ENCODE measurements around the gene CASP7. TPM values are rescaled to one million over a fixed set of nuclear protein-coding genes. Genes with fewer than 3 reads are reported as not detected.

Gene CASP7
- total and polyA plus RNA-seq, 7 donors, result 4.5 to 24.7 (median 11.9) TPM

- ATAC-seq (no peak), DNase-seq (no peak)
- H3K36me3 ChIP-seq (ENCODE audit: insufficient read depth in 1 of 2, low read depth in 1 of 2), result peaks cover 0 to 64% of the 10 kb centered on the region in 2 donors
- intact Hi-C loops (cut with DNase I), result no loop called here
- no peaks in the 10 kb centered on the region for H3K4me1 ChIP-seq
- TF ChIP-seq CTCF (IDR thresholded peaks at IDR 0.05), result no peak
- no peaks in the 10 kb centered on the region for H3K27me3 ChIP-seq (ENCODE audit: insufficient read depth in 3 of 3, low read length in 2 of 3)
- no peak overlapping the region for H3K27ac ChIP-seq
- no peaks in the 10 kb centered on the region for H3K9me3 ChIP-seq
- 83 to 91% (median 90%) methylated on average over 8 of the region's 8 CpGs for WGBS, 3 donors
- H3K4me3 ChIP-seq, result no peak overlapping the region
These were observed 40.7 kb downstream of the CASP7 start for GRCh38 chr10:113720386-113720785.

GRCh38 chr10:113732160-113732881 lies 52.6 kb downstream of the CASP7 start:
- TF ChIP-seq CTCF (IDR thresholded peaks at IDR 0.05), result no peak
- Histone ChIP-seq H3K27me3 (ENCODE audit: insufficient read depth in 3 of 3, low read length in 2 of 3) (peaks cover 0 to 2% (median 0%) of the 10 kb centered on the region in 3 donors), H3K4me1 (no peaks in the 10 kb centered on the region), H3K36me3 (ENCODE audit: insufficient read depth in 1 of 2, low read depth in 1 of 2) (peaks cover 15 to 39% of the 10 kb centered on the region in 2 donors), H3K27ac (no peak overlapping the region), H3K9me3 (no peaks in the 10 kb centered on the region), H3K4me3 (no peak overlapping the region)
- WGBS, 3 donors, result 83% methylated on average over 9 of the region's 9 CpGs
- no peak for ATAC-seq
- intact Hi-C loops (cut with DNase I), result no loop called here
- DNase-seq, result no peak

GRCh38 chr10:113732966-113733365 lies 53.3 kb downstream of the CASP7 start:
- Histone ChIP-seq H3K36me3 (ENCODE audit: insufficient read depth in 1 of 2, low read depth in 1 of 2) (peaks cover 13 to 34% of the 10 kb centered on the region in 2 donors), H3K27me3 (ENCODE audit: insufficient read depth in 3 of 3, low read length in 2 of 3) (peaks cover 0 to 2% (median 0%) of the 10 kb centered on the region in 3 donors), H3K4me1 (no peaks in the 10 kb centered on the region), H3K4me3 (no peak overlapping the region), H3K9me3 (no peaks in the 10 kb centered on the region), H3K27ac (no peak overlapping the region)
- ATAC-seq (no peak), DNase-seq (no peak)
- intact Hi-C loops (cut with DNase I), result no loop called here
- no peak for TF ChIP-seq CTCF (IDR thresholded peaks at IDR 0.05)
- 73 to 78% (median 75%) methylated on average over 4 of the region's 4 CpGs for WGBS, 3 donors

- H3K27me3 ChIP-seq (ENCODE audit: insufficient read depth in 3 of 3, low read length in 2 of 3), result peaks cover 0 to 2% (median 0%) of the 10 kb centered on the region in 3 donors
- DNase-seq (no peak), ATAC-seq (no peak)
- 81 to 97% (median 93%) methylated on average over 4 of the region's 4 CpGs for WGBS, 3 donors
- peaks cover 9 to 28% of the 10 kb centered on the region in 2 donors for H3K36me3 ChIP-seq (ENCODE audit: insufficient read depth in 1 of 2, low read depth in 1 of 2)
- H3K9me3 ChIP-seq, result no peaks in the 10 kb centered on the region
- TF ChIP-seq CTCF (IDR thresholded peaks at IDR 0.05), result no peak
- H3K4me1 ChIP-seq, result no peaks in the 10 kb centered on the region
- no peak overlapping the region for H3K4me3 ChIP-seq
- no peak overlapping the region for H3K27ac ChIP-seq
- intact Hi-C loops (cut with DNase I), result no loop called here
These were observed 53.9 kb downstream of the CASP7 start for GRCh38 chr10:113733635-113734034.

- DNase-seq (no peak), ATAC-seq (no peak)
- Histone ChIP-seq H3K4me1 (no peaks in the 10 kb centered on the region), H3K36me3 (ENCODE audit: insufficient read depth in 1 of 2, low read depth in 1 of 2) (peaks cover 0 to 6% of the 10 kb centered on the region in 2 donors), H3K4me3 (no peak overlapping the region), H3K27ac (no peak overlapping the region), H3K9me3 (no peaks in the 10 kb centered on the region), H3K27me3 (ENCODE audit: insufficient read depth in 3 of 3, low read length in 2 of 3) (peaks cover 0 to 2% (median 0%) of the 10 kb centered on the region in 3 donors)
- intact Hi-C loops (cut with DNase I), result no loop called here
- WGBS, 3 donors, result 18 to 21% (median 18%) methylated on average over 2 of the region's 2 CpGs
- TF ChIP-seq CTCF (IDR thresholded peaks at IDR 0.05), result no peak
These were observed 56.2 kb downstream of the CASP7 start for GRCh38 chr10:113735913-113736312.
